HG02852 (cell line): Measurements from ENCODE around the gene KIF13A.
"Not testable (repeated sequence)": the region's sequence is repeated elsewhere in the genome, so short reads cannot be mapped to it uniquely, and the experiment has no call there.

Experiments
- ATAC-seq: cut with Tn5 transposase; IDR thresholded peaks from one replicate; pipeline ENCODE4 v1.9.1; 2021; ENCODE audit warnings: mild to moderate bottlenecking, moderate library complexity; ENCODE audit not compliant: unreplicated experiment

Gene KIF13A

DNA sequence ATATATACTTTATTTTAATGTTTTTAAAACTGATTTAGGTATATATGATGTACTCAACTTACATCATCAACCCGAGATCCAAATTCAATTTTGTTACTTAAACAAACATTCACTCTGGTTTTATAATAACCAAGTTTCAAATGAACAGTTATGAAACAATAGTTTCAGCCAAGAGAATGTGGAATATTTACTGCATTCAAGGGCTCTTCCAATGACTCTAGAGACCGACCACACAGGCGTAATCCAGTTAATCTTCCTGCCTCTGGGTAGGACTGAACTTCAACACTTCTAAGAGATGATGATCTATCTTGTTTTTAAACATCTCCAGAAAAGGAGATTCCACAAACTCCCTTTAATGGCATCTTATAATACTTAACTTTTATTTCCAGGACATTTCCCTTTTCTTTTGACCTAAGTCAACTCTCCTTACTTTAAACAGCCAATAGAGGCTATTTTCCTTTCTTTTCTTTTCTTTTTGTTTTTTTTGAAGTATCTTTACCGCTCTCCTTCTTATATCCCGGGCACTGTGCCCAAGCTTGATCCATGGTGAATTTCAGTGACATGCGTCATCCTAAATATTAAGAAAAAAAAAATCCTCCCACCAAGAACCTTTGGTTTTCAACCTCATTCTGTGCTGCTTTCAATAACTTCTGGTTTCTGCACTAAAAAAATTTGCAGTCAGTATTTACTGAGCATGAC is 110.1 kb downstream of the KIF13A start:
- no peak for ATAC-seq

DNA sequence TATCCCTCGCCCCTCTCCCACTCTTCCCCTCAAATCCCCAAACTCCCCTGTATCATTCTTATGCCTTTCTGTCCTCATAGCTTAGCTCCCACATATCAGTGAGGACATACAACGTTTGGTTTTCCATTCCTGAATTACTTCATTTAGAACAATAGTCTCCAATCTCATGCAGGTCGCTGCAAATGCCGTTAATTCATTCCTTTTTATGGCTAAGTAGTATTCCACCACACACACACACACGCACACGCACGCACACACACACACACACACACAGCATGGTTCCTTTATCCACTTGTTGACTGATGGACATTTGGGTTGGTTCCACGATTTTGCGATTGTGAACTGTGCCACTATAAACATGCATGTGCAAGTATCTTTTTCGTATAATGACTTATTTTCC is 112.7 kb downstream of the KIF13A start:
- no peak for ATAC-seq

DNA sequence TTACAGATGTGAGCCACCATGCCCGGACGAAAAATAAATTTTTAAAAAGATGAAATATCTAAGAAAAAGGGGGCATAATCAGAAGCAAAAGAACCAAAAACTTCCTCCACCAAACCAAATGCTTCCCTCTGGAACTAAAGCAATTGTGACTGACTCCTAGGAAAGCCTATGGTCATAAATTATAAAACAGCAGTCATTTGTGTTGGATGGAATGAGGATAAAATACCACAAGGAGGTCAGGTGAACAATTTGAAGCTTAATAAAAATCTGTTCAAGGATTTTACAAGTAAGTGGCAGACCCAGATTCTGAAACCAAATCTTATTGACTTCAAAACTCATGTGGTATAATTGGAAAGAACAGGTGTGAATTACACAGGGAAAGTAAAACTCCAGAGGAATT is 114.5 kb downstream of the KIF13A start:
- no peak for ATAC-seq

DNA sequence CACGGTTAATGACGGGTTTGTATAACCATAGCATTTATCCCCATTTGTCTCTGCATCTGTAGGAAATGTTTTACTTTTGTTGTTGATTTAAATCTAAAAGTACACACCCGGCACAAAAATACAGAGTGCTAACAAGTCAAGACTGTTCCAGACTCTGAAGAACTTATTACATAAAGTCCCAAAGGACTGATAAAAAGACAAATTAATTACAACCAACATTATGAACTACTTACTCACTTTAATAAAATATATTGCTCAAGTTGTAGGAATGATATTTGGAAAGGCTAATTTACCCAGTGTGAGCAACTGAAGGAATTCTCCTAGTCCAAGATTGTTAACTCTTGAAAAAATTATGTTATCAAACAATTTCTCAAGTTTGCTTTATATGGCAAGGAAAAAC is 115.6 kb downstream of the KIF13A start:
- ATAC-seq, result no peak

DNA sequence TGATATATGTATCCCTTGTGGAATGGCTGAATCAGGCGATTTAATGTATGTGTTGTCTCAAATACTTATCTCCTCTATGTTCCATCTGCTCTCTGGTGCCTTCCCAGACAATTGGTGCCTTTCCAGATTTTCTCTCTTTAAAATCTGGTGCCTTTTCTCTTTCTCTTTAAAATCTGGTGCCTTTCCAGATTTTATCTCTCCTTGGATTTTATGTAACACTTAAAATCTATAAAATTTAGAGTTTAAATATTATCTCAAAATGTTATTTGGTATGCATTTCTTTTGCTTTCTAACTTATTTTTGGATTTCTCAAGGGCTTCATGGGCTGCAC is 116.3 kb downstream of the KIF13A start:
- ATAC-seq, result no peak

DNA sequence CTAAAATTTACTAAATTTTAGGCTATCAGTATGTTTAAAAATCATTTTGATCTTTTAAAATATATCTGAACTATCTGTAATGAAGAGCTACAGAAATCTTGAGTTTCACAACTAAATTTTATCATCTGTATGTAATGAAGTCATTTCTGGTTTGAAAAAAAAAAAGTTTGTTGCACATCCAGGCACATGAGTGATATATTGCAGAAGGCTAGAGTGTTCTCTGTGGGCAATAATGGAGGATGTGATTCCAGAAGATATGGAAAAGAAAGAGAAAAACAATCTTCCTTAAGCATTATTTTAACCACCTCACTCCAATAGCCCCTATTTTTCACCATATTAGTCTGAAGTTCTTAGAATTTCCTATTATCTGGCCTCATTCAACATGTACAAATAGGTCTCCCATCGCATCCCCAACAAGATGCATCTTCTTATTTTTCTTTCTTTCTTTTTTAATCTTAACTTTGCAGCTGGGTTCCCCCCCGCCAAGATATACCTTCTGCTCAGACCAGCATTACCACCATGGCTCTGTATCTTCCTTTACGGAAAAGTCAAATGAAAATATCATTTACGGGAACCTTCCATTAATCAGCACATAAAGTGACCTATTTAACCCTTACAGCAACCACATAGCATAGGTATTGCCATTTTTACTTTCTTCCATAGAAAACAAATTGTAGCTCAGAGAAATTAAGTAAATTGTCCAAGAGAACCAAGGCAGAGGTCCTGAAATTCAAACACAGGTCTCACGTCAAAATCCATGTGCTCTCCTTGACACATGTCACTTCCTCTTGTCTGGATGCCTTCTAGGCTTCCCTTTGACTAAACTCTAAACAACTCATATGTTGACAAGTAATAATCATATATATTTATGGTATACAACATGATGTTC is 116.9 kb downstream of the KIF13A start:
- no peak for ATAC-seq

DNA sequence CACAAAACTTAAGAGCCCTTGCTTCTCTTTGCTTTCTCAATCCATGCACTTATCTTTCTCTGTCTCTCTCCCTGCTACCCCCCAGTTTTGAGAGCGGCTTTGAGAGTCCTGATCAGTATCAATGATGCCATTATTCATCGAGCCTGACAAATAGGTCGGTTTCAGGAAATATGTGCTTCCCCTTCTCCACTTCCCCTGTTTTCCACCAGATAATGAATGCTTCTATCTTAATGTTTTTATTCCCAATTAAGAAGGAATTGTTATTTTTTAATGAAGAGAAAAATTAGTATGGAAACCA is 117.7 kb downstream of the KIF13A start:
- no peak for ATAC-seq

DNA sequence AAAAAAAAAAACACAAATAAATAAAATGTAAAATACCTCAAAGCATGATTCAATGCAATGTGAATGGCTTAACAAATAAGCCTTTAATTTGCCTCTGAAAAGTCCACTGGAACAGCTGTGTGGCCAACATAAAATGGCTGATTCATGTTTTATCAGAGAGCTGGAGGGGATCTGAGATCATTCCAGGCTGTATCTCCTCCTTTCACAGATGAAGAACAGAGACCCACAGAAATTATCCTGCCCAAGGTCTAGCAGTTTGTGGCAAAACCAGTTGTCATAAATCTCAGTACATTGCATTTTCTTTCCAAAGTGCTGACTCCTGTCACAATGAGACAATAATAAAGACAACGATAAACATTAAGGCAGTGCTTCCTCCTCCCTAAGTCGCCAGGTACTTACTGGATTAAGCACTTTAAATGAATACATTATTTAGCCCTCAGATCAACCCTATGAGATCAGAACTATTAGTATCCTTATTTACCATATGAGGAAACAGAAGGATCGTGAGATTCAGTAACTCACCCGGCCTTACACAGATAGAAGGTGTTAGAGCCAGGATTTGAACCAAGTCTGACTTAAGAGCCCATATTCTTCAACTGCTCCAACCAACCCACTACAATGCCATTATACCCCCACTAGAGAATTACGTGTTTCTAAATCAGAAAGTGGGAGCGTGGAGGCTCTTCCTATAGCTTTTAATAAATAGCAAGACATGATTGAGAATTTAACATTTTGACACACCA is 118.3 kb downstream of the KIF13A start:
- no peak for ATAC-seq

DNA sequence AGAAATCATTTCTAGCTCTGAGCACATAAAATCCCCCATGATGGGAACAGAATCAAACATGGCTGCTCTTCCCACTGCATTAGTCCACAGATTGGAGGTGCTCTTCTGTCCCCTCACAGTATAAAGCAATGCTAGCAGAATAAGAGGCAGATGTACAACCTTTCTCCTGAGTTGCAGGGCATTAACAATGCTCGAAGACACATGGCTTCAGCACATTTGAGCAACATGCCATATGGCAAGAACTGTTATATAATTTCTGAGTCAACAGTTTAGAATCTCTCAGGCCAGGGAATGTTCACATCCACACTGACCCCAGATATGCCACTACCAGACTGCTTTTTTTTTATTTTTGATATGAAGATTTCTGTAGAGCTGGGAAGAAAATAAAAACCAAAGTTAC is 119.6 kb downstream of the KIF13A start:
- no peak for ATAC-seq

DNA sequence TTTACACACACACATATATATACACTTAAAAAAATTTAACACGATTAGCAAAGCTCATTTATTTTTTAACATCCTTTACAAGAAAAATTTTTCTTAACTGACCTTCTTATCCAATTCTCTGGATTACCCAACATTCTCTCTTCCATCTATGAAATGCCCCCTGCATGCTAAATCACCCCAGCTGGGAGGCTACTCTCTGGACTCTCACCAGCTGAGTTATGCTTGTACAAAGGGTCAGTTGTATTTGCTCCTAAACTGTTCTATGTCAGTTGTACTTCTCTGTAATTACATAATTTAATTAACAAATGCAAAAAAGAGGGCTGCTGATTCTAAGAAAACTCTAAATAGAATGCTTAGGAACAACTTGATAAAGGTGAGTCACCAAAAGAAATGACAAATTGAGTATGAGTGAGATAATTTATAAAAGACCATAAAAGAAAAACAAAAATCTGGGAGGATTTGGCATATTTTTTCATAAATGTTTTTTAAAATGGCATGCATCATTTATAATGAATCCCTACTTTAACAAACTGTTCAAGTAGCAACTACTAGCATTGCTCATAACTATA is 120.5 kb downstream of the KIF13A start:
- ATAC-seq, result no peak

DNA sequence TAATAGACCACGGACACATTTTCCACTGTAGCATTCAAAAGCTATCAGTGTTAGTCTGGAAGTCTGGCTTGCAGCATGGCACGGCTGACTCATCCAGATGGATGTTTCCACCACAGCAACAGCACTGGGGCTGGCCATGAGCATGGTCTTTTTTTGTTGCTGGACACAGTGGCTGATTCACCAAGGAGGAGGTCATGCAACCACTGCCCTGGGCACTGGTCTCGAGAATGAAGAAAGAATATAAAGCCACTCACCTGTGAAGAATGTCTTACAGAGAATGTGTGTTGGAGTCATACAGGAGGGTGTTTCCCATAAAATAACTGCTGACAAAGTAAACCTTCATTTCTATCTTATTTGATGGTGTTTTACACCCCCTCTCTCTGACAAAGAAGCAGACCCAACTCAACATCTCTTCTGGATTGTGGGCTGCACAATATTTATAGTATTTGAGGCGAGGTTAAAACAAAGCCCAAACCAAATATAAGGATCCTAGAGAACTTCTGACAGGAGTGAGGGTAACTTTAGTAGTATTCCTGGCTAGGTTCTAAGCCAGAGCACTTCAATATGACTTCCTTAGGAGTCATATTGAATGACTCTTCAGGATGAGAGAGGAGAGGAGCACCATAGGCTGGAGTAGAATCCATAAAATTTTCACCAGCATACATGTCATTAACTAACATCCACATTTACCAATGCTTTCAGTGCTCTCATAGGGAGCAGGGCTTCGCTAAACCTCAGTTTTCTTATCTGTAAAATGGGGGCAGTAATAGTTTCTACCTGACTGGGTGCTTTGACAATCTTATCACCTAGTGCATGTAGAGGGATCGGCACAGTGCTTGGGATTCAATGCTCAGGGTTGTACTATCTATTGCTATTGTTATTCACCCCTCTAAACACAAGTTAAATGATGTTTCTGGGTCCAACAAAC is 121.4 kb downstream of the KIF13A start:
- ATAC-seq, result no peak

DNA sequence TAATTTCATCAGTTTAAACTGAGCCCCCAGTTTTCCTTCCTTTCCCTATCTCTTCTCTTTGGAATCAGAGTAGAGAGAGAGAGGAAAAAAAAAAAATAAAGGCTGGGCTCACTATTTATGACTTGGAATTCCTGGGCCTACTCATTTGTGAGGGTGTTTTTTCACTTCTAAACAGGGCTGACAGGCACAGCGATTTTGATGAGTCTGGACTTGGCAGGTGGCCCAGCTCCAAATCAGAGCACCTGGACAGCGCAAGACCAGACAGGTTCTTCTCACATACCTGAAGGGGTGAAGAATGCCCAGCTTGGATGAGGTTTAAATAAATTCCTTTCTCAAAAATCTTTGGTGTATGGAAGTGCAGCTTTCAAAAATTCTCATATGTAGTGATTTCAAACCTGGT is 122.2 kb downstream of the KIF13A start:
- no peak for ATAC-seq

DNA sequence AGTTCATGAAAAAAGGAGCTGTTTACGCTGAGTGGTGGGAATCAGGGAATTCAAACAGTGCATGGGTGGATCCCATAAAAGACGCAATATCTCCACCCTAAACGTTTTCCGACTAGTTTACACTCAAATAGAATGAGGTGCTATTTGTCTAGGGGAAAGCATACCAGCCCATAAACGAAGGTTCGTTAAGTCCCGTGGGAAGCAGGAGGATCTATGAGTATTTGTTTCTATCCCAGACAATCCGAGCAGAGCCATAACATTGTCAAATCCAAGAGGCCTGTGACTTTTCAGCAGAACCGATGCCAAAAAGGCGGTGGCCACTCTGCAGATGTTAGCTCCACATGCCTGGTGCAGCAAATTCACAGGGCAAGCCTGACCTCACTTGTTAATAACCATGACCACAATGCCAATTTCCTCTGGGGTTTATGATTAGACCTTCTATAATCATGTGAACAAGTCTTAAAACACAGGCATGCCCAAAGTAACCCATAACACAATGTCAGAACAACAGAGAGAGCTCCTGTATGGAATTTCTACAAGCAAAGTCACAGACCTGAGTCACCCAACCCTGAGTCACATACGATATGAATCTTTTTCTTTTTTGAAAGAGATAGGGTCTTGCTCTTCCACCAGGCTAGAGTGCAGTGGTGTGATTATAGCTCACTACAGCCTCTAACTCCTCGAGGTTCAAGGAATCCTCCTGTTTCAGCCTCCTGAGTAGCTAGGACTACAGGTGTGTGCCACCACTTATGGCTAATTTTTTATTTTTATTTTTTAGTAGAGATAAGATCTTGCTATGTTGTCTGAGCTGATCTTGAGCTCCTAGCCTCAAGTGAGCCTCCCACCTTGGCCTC is 123.3 kb downstream of the KIF13A start:
- ATAC-seq, result no peak

DNA sequence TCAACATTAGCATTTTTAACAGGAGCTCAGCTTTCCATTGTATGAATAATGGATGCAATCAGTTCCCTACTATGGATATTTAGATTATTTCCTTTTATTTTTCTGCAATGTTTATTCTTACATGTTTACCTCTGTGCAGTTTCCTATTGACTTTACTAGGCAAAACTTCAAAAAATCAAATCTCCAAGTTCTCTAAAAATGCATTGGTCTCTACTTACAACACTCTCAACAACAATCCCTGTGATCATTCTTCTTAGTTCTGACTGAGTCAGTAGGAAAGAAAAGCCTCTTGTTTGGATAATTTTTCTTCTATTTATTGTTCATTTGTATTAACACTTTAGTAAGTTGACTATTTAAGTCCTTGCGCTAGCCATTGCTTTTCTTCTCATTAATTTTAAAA is 126.1 kb downstream of the KIF13A start:
- ATAC-seq, result no peak

DNA sequence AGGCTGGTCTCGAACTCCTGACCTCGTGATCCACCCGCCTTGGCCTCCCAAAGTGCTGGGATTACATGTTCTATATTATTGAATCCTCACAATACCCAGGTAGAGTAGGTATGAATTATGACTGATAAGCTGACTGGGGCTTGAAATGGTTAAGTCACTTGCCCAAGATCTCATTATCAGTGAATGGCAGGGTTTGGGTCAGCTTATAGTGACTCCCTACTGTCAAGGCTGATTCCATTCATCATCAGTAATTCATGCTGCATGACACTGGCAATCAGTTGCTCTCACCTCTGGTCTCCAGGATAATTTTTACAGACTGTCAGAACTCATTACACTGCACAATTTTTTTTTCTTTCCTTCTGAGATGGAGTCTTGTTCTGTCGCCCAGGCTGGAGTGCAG is 127.6 kb downstream of the KIF13A start:
- ATAC-seq, result no peak

DNA sequence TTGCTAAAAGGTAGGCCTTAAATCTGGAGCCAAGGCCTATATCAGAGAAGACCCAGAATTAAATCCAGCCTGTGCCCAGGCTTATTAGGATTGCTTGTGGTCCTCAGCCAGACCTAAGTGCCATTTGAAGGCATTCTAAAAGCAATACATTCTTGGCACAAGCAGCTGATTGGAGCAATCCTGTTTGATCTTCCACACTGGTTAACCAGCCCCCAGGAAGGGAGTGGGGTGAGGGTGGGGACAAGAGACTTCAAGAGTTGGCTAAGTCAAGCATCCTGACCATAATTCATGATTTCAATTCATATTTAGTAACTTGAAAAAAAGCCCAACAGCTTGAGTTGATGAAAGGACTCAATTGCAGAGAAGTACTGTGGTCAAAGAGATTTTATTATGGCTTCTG is 128.9 kb downstream of the KIF13A start:
- ATAC-seq, result no peak

DNA sequence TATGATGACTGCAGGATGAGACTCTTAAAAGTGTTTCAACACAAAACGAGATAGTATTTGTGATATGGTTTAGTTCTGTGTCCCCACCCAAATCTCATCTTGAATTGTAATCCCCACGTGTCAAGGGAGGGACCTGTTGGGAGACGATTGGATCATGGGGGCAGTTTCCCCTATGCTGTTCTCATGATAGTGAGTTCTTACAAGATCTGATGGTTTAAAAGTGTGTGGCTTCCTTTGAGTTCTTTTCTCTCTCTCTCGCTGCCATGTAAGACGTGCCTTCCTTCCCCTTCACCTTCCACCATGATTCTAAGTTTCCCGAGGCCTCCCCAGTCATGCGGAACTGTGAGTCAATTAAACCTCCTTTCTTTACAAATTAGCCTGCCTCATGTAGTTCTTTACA is 130.2 kb downstream of the KIF13A start:
- ATAC-seq, result not testable (repeated sequence)

DNA sequence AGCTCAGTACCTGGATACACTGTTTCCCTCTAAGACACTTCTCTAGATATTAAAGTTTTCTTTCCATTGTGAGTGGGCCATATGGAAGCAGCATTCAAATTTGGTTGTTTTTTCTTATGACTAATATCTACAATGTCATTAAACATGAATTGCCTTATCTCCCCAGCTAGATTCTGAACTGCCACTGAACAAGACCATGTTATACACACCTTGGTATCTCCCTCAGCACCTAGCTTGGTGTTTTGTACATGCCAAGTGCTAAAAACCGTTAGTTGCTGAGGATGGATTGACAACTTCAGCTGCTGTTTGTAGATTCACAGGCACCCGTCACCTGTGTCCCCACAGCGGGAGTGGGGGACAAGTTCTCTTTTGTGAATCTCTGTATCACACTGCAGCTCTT is 131.1 kb downstream of the KIF13A start:
- ATAC-seq, result no peak

DNA sequence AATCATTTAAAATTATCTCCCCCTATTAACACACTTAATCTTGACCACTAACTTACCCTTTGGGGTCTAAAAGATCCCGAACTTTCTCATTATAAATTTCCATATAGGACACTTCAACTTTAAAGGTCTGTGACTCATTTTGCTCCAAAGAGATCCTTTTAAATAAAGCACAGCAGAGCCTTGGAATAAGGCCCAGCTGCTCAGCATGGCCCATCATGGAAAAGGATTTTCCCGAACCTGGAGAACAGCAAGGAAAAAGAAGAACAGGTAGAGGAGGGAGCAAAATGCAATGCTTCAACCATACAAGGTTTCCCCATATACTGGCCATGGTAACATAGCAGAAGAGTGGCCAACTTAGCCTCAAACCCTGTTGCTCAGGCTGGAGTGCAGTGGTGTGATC is 132.1 kb downstream of the KIF13A start:
- no peak for ATAC-seq

DNA sequence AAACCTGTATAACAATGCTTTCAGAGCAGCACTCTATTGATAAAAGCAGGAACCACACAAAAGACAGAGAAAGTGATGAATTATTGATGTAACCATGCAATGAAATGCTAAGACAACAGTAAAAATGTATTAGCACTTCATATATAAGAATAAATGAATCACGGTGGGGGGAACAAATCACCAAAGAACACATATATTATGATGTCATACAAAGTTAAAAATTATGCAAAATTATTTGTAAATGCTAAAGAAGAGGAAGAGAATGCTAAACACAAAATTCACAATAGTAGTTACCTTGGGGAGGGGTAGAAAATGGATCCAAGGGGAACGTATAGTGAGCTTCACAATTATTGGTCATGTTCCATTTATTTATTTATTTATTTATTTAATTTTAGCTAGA is 133.9 kb downstream of the KIF13A start:
- no peak for ATAC-seq
